HG02981 (cell line): ENCODE results near the gene TPSG1.
"Not testable (repeated sequence)": the region's sequence is repeated elsewhere in the genome, so short reads cannot be mapped to it uniquely, and the experiment has no call there.

Experiments used
- ATAC-seq: cut with Tn5 transposase; IDR thresholded peaks from one replicate; pipeline ENCODE4 v1.9.1; 2021; ENCODE audit warnings: mild to moderate bottlenecking, moderate library complexity; ENCODE audit not compliant: unreplicated experiment

TPSG1 gene

DNA sequence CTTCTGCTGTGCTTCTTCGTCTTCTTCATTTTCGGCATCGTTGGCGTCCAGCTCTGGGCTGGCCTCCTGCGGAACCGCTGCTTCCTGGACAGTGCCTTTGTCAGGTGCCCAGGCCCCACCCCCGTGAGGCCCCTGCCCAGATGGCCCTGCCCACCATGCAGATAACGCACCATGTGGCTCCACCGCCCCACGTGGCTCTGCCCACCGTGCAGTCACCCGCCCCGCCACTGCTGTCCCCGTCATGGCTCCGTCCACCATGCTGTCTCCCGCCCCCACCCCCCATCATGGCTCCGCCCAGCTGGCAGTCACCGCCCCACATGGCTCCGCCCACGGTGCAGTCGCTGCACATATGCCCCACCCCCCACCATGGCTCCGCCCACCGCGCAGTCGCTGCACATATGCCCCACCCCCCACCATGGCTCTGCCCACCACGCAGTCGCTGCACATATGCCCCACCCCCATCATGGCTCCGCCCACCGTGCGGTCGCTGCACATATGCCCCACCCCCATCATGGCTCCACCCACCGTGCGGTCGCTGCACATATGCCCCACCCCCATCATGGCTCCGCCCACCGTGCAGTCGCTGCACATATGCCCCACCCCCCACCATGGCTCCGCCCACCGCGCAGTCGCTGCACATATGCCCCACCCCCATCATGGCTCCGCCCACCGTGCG, 26.3 kb downstream of the TPSG1 start:
- not testable (repeated sequence) for ATAC-seq

DNA sequence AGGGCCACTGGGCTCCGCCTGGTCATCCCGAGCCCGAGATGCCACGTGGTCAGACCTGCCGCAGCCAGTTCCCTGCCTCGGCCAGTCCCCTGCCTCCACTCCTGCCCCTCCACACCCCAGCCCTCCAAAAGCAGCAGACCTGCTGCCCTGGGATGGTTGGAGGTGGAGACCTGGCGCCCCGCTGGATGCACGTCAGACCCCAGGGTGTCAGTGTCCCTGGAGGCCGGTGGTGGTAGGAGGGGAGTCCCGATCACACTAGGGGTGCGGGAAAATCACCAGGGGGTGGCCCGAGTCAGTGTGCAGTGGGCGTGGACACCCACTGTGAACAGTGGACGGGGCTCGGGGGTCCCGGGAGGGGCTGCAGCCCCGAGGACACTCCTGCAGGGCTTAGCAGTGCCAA, 26.9 kb downstream of the TPSG1 start:
- ATAC-seq: no peak

- ATAC-seq: no peak
These were observed 27.7 kb downstream of the TPSG1 start for GRCh38 chr16:1197237-1197866.

- no peak for ATAC-seq
These were observed 28.6 kb downstream of the TPSG1 start for GRCh38 chr16:1196494-1196893.

- ATAC-seq: no peak
These were observed 29.7 kb downstream of the TPSG1 start for GRCh38 chr16:1195393-1195666.

GRCh38 chr16:1194665-1195392, 30.2 kb downstream of the TPSG1 start:
- no peak for ATAC-seq

GRCh38 chr16:1193825-1194581, 31.1 kb downstream of the TPSG1 start:
- ATAC-seq: no peak

- ATAC-seq: no peak
These were observed 31.8 kb downstream of the TPSG1 start for GRCh38 chr16:1193143-1193824.

DNA sequence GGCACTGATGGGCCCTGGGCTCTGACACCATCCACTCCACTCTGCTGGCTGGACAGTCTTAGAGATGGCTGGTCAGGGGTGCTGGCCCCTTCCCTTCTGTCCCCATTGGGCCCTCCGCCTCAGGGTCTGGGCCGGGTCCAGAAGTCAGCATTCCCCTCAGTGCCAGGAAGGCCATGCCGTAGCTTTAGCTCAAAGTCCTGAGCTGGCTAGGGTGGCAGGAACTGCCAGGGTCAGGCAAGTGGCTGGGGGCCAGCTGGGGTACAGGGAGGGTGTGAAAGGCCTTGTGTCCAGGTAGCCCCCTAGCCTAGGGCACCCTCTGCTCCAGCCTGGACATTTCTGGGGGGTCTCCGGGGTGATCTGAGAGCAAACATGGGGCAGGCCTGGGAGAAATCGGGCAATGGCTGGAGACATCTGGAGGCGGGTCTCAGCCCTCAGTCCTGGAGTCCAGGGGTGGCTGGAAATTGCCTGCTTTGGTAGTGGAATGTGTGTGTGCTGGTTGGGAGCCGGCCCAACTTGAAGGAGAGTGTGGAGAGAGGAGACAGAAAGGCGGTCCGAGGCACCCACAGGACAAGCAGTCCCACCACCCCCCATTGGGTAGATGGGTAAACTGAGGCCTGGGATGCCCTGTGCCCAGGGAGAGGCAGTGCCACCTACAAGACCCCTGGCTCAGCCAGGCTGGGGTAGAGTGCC, 32.5 kb downstream of the TPSG1 start:
- no peak for ATAC-seq

GRCh38 chr16:1190789-1191188, 34.3 kb downstream of the TPSG1 start:
- not testable (repeated sequence) for ATAC-seq

- ATAC-seq: no peak
These were observed 35.6 kb downstream of the TPSG1 start for GRCh38 chr16:1189455-1189854.

DNA sequence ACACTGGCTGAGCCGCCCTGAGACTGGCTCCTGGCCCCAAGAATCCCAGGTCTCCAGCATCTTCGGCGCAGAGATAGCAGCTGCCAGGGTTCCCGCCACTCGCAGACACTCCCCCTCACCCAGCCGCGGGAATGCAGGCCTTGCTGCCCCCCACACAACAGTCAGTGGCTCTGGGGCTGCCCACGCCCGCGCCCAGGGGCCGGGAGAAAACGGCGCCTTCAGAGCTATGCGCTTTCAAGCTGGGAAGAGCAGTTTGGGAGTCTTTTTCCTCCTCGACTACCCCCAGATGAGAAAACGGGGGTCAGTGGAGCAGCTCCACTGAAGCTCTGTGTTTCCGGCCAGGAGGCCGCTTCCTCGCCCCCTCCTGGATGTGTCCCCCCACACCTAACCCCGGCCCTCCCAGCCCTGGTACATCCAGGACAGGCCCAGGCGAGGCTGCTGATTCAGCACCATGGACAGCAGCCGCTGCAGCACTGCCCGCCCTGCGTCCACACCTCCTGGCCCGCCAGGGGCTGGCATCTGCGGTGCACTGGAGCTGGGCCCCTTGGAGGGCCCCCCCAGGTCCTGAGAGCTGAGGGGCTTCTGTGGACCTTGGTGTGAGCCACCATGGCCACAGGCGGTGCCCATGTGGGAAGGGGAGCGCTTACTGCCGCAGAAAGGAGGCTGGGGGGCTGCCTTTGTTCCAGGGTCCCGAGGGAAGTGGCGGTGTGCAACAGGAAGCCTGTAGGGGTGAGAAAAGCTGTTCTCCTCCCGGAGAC, 36.5 kb downstream of the TPSG1 start:
- ATAC-seq: no peak

DNA sequence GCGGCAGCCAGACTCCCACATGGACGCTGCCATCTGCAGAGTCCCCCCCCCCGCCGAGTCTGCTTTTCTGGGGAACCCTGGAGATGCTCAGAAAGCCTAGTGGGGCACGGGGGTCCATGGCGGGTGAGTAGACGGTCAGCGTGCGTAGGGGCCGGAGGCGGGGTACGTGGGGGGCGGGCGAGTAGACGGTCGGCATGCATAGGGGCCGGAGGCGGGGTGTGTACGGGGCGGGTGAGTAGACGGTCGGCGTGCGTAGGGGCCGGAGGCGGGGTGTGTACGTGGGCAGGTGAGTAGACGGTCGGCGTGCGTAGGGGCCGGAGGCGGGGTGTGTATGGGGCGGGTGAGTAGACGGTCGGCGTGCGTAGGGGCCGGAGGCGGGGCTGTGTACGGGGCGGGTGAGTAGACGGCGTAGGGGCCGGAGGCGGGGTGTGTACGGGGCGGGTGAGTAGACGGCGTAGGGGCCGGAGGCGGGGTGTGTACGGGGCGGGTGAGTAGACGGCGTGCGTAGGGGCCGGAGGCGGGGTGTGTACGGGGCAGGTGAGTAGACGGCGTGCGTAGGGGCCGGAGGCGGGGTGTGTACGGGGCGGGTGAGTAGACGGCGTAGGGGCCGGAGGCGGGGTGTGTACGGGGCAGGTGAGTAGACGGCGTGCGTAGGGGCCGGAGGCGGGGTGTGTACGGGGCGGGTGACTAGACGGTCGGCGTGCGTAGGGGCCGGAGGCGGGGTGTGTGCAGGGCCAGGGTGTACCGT, 39.4 kb downstream of the TPSG1 start:
- not testable (repeated sequence) for ATAC-seq

DNA sequence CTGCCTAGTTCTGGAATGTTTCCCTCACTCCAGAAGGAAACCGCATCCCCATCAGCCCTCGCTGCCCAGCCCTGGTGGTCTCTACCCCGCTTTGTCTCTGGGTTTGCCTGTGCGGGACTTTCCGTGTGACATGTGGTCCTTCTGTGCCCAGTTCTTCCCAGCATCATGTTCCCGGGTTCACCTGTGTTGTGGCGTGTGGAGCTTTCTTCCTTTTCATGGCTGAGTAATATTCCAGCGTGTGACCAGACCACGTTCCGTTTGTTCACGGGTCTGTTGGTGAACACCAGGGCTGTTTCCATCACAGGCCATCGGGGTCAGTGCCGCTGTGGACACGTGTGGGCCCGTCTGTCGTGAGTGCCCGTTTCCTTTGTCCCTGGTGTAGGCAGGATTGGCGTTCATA, 40.1 kb downstream of the TPSG1 start:
- no peak for ATAC-seq

DNA sequence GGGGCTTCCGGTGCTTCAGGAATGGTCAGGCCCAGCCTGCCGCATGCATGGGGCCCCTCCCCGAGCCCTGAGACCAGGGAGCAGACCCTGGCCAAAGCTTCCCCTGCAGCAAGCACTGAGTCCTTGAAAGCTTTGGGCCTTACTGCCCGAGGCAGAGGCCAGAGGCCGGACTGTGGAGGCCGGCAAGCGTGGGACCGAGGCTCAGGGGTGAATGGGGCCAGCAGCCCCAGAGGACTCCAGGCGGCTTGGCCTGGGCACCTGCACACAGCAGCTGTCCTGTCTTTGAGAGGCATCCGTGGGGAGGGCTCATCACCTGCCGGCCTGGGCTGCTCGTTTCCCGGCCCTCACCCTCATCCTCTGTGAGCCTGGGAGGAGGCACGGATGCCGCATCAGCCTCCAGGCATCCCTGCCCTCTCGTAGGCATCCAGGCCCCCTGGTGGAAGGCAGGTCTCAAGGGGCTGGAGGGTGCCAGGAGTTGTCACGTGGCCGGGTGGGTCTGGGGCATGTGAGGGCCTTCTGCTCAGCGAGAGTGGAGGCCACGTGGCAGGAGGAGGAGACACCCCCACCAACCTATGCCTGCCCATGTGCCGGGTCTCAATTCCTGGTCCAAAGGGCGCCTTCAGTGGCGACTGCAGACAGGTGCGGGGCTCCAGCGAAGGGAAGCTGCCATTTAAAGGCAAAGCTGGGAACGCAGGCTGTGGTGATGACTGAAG, 40.8 kb downstream of the TPSG1 start:
- ATAC-seq: no peak

DNA sequence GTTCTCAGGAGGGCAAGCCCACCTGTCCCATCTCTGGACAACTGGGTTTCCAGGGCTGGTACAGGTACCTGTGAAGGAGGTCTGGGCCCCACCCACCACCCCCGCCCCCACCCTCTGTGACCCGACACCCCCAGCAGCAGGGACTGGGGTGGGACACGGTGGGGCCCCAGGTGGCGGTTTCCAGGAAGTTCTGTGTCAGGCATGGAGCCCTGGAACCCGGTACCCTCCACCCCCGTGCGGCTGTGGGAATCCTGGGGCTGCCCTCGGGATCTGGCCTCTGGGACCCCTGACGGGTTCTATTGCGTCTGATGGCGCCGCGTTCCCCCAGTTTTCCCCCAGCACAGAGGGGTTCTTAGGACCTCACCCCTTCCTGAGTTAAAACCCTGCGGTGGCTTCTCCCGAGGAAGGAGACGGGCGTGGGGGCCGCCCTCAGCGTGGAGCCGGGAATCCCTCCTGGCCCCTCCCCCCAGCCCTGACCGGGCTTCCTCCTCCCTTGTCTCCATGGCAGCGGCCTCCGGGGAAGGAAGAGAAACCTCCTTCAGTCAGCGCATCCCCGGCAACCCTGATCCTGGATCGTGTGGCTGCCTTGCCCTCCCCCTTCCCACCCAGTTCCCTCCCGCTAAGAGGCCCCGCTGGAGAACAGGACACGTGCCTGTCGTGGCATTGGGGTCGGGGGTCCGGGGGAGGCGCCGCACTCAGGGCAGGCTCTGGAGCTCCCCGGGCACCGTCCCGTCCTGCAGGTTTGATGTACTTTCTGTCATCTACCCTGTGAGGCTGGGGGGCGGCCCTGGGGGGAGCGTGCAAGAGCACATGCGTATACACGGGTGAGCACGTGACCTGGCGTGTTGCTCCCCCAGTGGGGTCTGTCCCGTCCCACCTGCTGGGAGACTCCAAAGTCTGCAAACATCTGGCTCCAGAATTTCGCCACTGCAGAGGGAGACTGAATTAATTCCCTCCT, 41.8 kb downstream of the TPSG1 start:
- no peak for ATAC-seq

GRCh38 chr16:1182316-1182671, 42.8 kb downstream of the TPSG1 start:
- no peak for ATAC-seq
